ENCODE measurements around the gene SUN2.

The SUN2 gene

GRCh38 chr22:38734421-38735100 is 21.2 kb downstream of the SUN2 start:
- Histone ChIP-seq H3K4me3 (ENCODE audit: low read depth, low read length) (no peak overlapping the region), H3K79me2 (ENCODE audit: control insufficient read depth, insufficient read depth, low read length, unreplicated experiment) (no peaks in the 10 kb centered on the region), H3K27ac (ENCODE audit: low read depth, low read length) (no peak overlapping the region), H3K27me3 (ENCODE audit: insufficient read depth, low read length) (no peaks in the 10 kb centered on the region), H3K4me1 (ENCODE audit: control insufficient read depth, insufficient read depth, low read length, unreplicated experiment) (no peaks in the 10 kb centered on the region), H2AFZ (ENCODE audit: low read length, unreplicated experiment) (no peak overlapping the region), H3K36me3 (ENCODE audit: insufficient read depth, low read length) (no peaks in the 10 kb centered on the region)

GRCh38 chr22:38733724-38734381 is 21.9 kb downstream of the SUN2 start:
- no peaks in the 10 kb centered on the region for H3K4me1 ChIP-seq (ENCODE audit: control insufficient read depth, insufficient read depth, low read length, unreplicated experiment)
- no peak overlapping the region; the same call in 1 of the 2 replicates for H3K27ac ChIP-seq (ENCODE audit: low read depth, low read length)
- H3K4me3 ChIP-seq (ENCODE audit: low read depth, low read length) = no peak overlapping the region
- H3K36me3 ChIP-seq (ENCODE audit: insufficient read depth, low read length) = no peaks in the 10 kb centered on the region
- no peaks in the 10 kb centered on the region for H3K79me2 ChIP-seq (ENCODE audit: control insufficient read depth, insufficient read depth, low read length, unreplicated experiment)
- H3K27me3 ChIP-seq (ENCODE audit: insufficient read depth, low read length) = no peaks in the 10 kb centered on the region
- H2AFZ ChIP-seq (ENCODE audit: low read length, unreplicated experiment) = no peak overlapping the region

- no peaks in the 10 kb centered on the region for H3K36me3 ChIP-seq (ENCODE audit: insufficient read depth, low read length)
- H3K27me3 ChIP-seq (ENCODE audit: insufficient read depth, low read length) = no peaks in the 10 kb centered on the region
- H3K4me1 ChIP-seq (ENCODE audit: control insufficient read depth, insufficient read depth, low read length, unreplicated experiment) = no peaks in the 10 kb centered on the region
- H3K27ac ChIP-seq (ENCODE audit: low read depth, low read length) = no peak overlapping the region
- no peak overlapping the region for H3K4me3 ChIP-seq (ENCODE audit: low read depth, low read length)
- H2AFZ ChIP-seq (ENCODE audit: low read length, unreplicated experiment) = no peak overlapping the region
- H3K79me2 ChIP-seq (ENCODE audit: control insufficient read depth, insufficient read depth, low read length, unreplicated experiment) = no peaks in the 10 kb centered on the region
Measured at GRCh38 chr22:38733329-38733723, 22.5 kb downstream of the SUN2 start.

GRCh38 chr22:38732251-38732815 is 23.5 kb downstream of the SUN2 start:
- H3K27ac ChIP-seq (ENCODE audit: low read depth, low read length) = no peak overlapping the region
- no peaks in the 10 kb centered on the region for H3K4me1 ChIP-seq (ENCODE audit: control insufficient read depth, insufficient read depth, low read length, unreplicated experiment)
- H3K36me3 ChIP-seq (ENCODE audit: insufficient read depth, low read length) = no peaks in the 10 kb centered on the region; the same call in 1 of the 2 replicates
- no peaks in the 10 kb centered on the region for H3K79me2 ChIP-seq (ENCODE audit: control insufficient read depth, insufficient read depth, low read length, unreplicated experiment)
- H3K4me3 ChIP-seq (ENCODE audit: low read depth, low read length) = no peak overlapping the region
- no peaks in the 10 kb centered on the region for H3K27me3 ChIP-seq (ENCODE audit: insufficient read depth, low read length)
- no peak overlapping the region for H2AFZ ChIP-seq (ENCODE audit: low read length, unreplicated experiment)

- Histone ChIP-seq H3K4me1 (ENCODE audit: control insufficient read depth, insufficient read depth, low read length, unreplicated experiment) (no peaks in the 10 kb centered on the region), H3K36me3 (ENCODE audit: insufficient read depth, low read length) (no peaks in the 10 kb centered on the region; the same call in 1 of the 2 replicates), H3K79me2 (ENCODE audit: control insufficient read depth, insufficient read depth, low read length, unreplicated experiment) (no peaks in the 10 kb centered on the region), H3K4me3 (ENCODE audit: low read depth, low read length) (no peak overlapping the region), H3K27me3 (ENCODE audit: insufficient read depth, low read length) (no peaks in the 10 kb centered on the region), H2AFZ (ENCODE audit: low read length, unreplicated experiment) (no peak overlapping the region), H3K27ac (ENCODE audit: low read depth, low read length) (no peak overlapping the region)
Measured at GRCh38 chr22:38731703-38732161, 24.1 kb downstream of the SUN2 start.

- Histone ChIP-seq H2AFZ (ENCODE audit: low read length, unreplicated experiment) (no peak overlapping the region), H3K79me2 (ENCODE audit: control insufficient read depth, insufficient read depth, low read length, unreplicated experiment) (no peaks in the 10 kb centered on the region), H3K27ac (ENCODE audit: low read depth, low read length) (no peak overlapping the region), H3K36me3 (ENCODE audit: insufficient read depth, low read length) (no peaks in the 10 kb centered on the region; the same call in 1 of the 2 replicates), H3K27me3 (ENCODE audit: insufficient read depth, low read length) (no peaks in the 10 kb centered on the region), H3K4me3 (ENCODE audit: low read depth, low read length) (no peak overlapping the region), H3K4me1 (ENCODE audit: control insufficient read depth, insufficient read depth, low read length, unreplicated experiment) (no peaks in the 10 kb centered on the region)
Measured at GRCh38 chr22:38730411-38730871, 25.4 kb downstream of the SUN2 start.

- H3K4me1 ChIP-seq (ENCODE audit: control insufficient read depth, insufficient read depth, low read length, unreplicated experiment) = no peaks in the 10 kb centered on the region
Measured at GRCh38 chr22:38729946-38730345, 25.9 kb downstream of the SUN2 start.

GRCh38 chr22:38728871-38729796 is 26.7 kb downstream of the SUN2 start:
- H3K27me3 ChIP-seq (ENCODE audit: insufficient read depth, low read length) = no peaks in the 10 kb centered on the region
- no peak overlapping the region for H2AFZ ChIP-seq (ENCODE audit: low read length, unreplicated experiment)
- H3K36me3 ChIP-seq (ENCODE audit: insufficient read depth, low read length) = peaks cover 4% of the 10 kb centered on the region; the same call in 1 of the 2 replicates
- H3K4me3 ChIP-seq (ENCODE audit: low read depth, low read length) = no peak overlapping the region
- H3K27ac ChIP-seq (ENCODE audit: low read depth, low read length) = no peak overlapping the region
- H3K4me1 ChIP-seq (ENCODE audit: control insufficient read depth, insufficient read depth, low read length, unreplicated experiment) = no peaks in the 10 kb centered on the region
- H3K79me2 ChIP-seq (ENCODE audit: control insufficient read depth, insufficient read depth, low read length, unreplicated experiment) = no peaks in the 10 kb centered on the region

More at GRCh38 chr22:38729946-38730345, 25.9 kb downstream of the SUN2 start:
- Histone ChIP-seq H3K79me2 (ENCODE audit: control insufficient read depth, insufficient read depth, low read length, unreplicated experiment) (no peaks in the 10 kb centered on the region), H3K27ac (ENCODE audit: low read depth, low read length) (no peak overlapping the region), H2AFZ (ENCODE audit: low read length, unreplicated experiment) (no peak overlapping the region), H3K36me3 (ENCODE audit: insufficient read depth, low read length) (no peaks in the 10 kb centered on the region; the same call in 1 of the 2 replicates), H3K4me3 (ENCODE audit: low read depth, low read length) (no peak overlapping the region), H3K27me3 (ENCODE audit: insufficient read depth, low read length) (no peaks in the 10 kb centered on the region)

- peaks cover 4% of the 10 kb centered on the region; the same call in 1 of the 2 replicates for H3K36me3 ChIP-seq (ENCODE audit: insufficient read depth, low read length)
- H3K27ac ChIP-seq (ENCODE audit: low read depth, low read length) = no peak overlapping the region
- H3K4me3 ChIP-seq (ENCODE audit: low read depth, low read length) = no peak overlapping the region
- no peaks in the 10 kb centered on the region for H3K27me3 ChIP-seq (ENCODE audit: insufficient read depth, low read length)
- H3K4me1 ChIP-seq (ENCODE audit: control insufficient read depth, insufficient read depth, low read length, unreplicated experiment) = no peaks in the 10 kb centered on the region
- no peak overlapping the region for H2AFZ ChIP-seq (ENCODE audit: low read length, unreplicated experiment)
- no peaks in the 10 kb centered on the region for H3K79me2 ChIP-seq (ENCODE audit: control insufficient read depth, insufficient read depth, low read length, unreplicated experiment)
Measured at GRCh38 chr22:38727530-38728451, 28.0 kb downstream of the SUN2 start.

Data from ACC112 (cell line).